Activated CD8-positive, alpha-beta T cell treated with anti-CD3 and anti-CD28 coated beads, Interleukin-2, amount 10 ng/mL, durations not matched to agents 7 days and 5 days (primary cell): ENCODE data around the gene OR11G2. TPM values are rescaled to one million over a fixed set of nuclear protein-coding genes. Genes with fewer than 3 reads are reported as not detected.
"Not testable (repeated sequence)": the region's sequence is repeated elsewhere in the genome, so short reads cannot be mapped to it uniquely, and the experiment has no call there.

Experiments used
- ATAC-seq: fragments of 150-1000 bp; cut with Tn5 transposase; one replicate; pipeline ENCODE4 v1.10.0; 2021; ENCODE audit warnings: moderate library complexity
- CTCF ChIA-PET: fragments of 350-600 bp; sonication (Branson Sonifier 250); formaldehyde crosslinking; loops from one replicate; lab custom pipeline; 2021; ENCODE audit warnings: antibody characterized with exemption; lab: Charles Lee
- POLR2A ChIA-PET: fragments of 350-600 bp; sonication (Branson Sonifier 250); formaldehyde crosslinking; loops from one replicate; lab custom pipeline; 2021; ENCODE audit warnings: antibody characterized with exemption; lab: Charles Lee
- DNase-seq: peaks from one replicate; pipeline ENCODE4 v3.0.0-alpha.2; 2020
- H3K27ac Mint-ChIP-seq: one replicate; pipeline ENCODE4 v1.8.0; 2021; ENCODE audit warnings: mild to moderate bottlenecking, mixed read lengths
- H3K27me3 Mint-ChIP-seq: one replicate; pipeline ENCODE4 v1.8.0; 2021; ENCODE audit warnings: low read depth, mixed read lengths
- H3K36me3 Mint-ChIP-seq: one replicate; pipeline ENCODE4 v1.8.0; 2021; ENCODE audit warnings: low read depth, mixed read lengths
- H3K4me1 Mint-ChIP-seq: one replicate; pipeline ENCODE4 v1.8.0; 2021; ENCODE audit warnings: low read depth, mixed read lengths
- H3K4me3 Mint-ChIP-seq: one replicate; pipeline ENCODE4 v1.8.0; 2021; ENCODE audit warnings: mild to moderate bottlenecking, mixed read lengths
- H3K9me3 Mint-ChIP-seq: one replicate; pipeline ENCODE4 v1.8.0; 2022; ENCODE audit warnings: mixed read lengths; ENCODE audit not compliant: insufficient read depth
- total RNA-seq, 2 experiments: library from RNA; stranded (reverse); gene quantifications; one replicate each; pipeline ENCODE4 v1.2.3, GENCODE V29; 2021

OR11G2 gene
- total RNA-seq, 2 experiments from 2014 or later: not detected

DNA sequence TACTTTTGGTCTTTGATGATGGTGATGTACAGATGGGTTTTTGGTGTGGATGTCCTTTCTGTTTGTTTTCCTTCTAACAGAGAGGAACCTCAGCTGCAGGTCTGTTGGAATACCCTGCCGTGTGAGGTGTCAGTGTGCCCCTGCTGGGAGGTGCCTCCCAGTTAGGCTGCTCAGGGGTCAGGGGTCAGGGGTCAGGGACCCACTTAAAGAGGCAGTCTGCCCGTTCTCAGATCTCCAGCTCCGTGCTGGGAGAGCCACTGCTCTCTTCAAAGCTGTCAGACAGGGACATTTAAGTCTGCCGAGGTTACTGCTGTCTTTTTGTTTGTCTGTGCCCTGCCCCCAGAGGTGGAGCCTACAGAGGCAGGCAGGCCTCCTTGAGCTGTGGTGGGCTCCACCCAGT, 44.7 kb downstream of the OR11G2 start:
- H3K36me3 Mint-ChIP-seq, CTCF ChIA-PET, H3K27ac Mint-ChIP-seq, H3K4me3 Mint-ChIP-seq, ATAC-seq, H3K4me1 Mint-ChIP-seq, H3K9me3 Mint-ChIP-seq, H3K27me3 Mint-ChIP-seq, DNase-seq, POLR2A ChIA-PET: not testable (repeated sequence)

DNA sequence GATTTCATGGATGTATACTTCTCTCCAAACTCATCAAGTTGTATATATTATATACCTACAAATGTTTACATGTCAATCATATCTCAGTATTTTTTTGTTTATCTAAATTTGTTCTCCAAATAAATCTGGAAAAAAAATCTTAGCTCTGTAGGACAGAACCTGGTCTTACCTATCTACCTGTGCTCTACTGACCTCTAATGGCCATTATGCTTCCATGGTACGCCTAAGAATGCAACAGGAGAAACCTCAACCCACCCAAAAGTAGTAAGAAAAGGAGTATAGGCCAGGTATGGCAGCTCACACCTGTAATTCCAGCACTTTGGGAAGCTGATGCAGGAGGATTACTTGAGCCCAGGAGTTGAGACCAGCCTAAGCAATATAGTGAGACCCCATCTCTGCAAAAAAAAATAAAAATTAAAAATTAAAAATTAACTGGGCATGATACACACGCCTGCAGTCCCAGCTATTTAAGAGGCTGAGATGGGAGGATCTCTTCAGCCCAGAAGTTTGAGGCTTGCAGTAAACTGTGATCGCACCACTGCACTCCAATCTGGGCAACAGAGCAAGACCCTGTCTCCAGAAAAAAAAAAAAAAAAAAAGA, 57.0 kb downstream of the OR11G2 start:
- no peaks in the 10 kb centered on the region for H3K4me1 Mint-ChIP-seq
- ChIA-PET POLR2A (no interaction called here), CTCF (no interaction called here)
- no peaks in the 10 kb centered on the region for H3K36me3 Mint-ChIP-seq
- no peak for DNase-seq
- H3K9me3 Mint-ChIP-seq: no peaks in the 10 kb centered on the region
- no peak overlapping the region for H3K4me3 Mint-ChIP-seq
- no peak for ATAC-seq
- H3K27ac Mint-ChIP-seq: no peak overlapping the region
- no peaks in the 10 kb centered on the region for H3K27me3 Mint-ChIP-seq

Other genes with a start within 250 kb of the OR11G2 start
- not detected for gene OR4K15, start 215.3 kb upstream of the OR11G2 start, total RNA-seq
- gene OR4Q2, start 188.7 kb upstream of the OR11G2 start, total RNA-seq: not detected
- not detected for gene OR4K14, start 171.6 kb upstream of the OR11G2 start, total RNA-seq
- gene OR4K13, start 154.9 kb upstream of the OR11G2 start, total RNA-seq: not detected
- gene OR4L1, start 130.9 kb upstream of the OR11G2 start, total RNA-seq: not detected
- gene OR4K17, start 80.2 kb upstream of the OR11G2 start, total RNA-seq: not detected
- gene OR4N5, start 52.1 kb upstream of the OR11G2 start, total RNA-seq: not detected
- gene OR11H6, start 32.8 kb downstream of the OR11G2 start, total RNA-seq: not detected
- not detected for gene OR11H7, start 38.1 kb downstream of the OR11G2 start, total RNA-seq
- not detected for gene OR11H4, start 48.4 kb downstream of the OR11G2 start, total RNA-seq
- gene TTC5, start 115.1 kb downstream of the OR11G2 start, total RNA-seq: 10 to 100 TPM; 21.8 to 22.0 TPM
- gene CCNB1IP1, start 142.4 kb downstream of the OR11G2 start, total RNA-seq: 10 to 100 TPM; 35.3 to 38.3 TPM
- gene PARP2, start 152.7 kb downstream of the OR11G2 start, total RNA-seq: 10 to 100 TPM; 29.7 to 32.3 TPM
- 10 to 100 TPM; 34.6 to 48.7 TPM for gene TEP1, start 222.6 kb downstream of the OR11G2 start, total RNA-seq
- 1 to 10 TPM; 2.4 to 2.7 TPM for gene KLHL33, start 245.3 kb downstream of the OR11G2 start, total RNA-seq